HG03095 (cell line): Measurements from ENCODE around the gene LEMD2.

Source experiments
- ATAC-seq: cut with Tn5 transposase; IDR thresholded peaks from one replicate; pipeline ENCODE4 v1.9.1; 2021; ENCODE audit warnings: moderate library complexity; ENCODE audit not compliant: unreplicated experiment

The LEMD2 gene

GRCh38 chr6:33797626-33798342 lies 8.9 kb upstream of the LEMD2 start:
- ATAC-seq, result no peak

GRCh38 chr6:33794910-33795623 lies 6.1 kb upstream of the LEMD2 start:
- ATAC-seq, result no peak

- no peak for ATAC-seq
These were observed 4.1 kb upstream of the LEMD2 start for GRCh38 chr6:33792981-33793380.

GRCh38 chr6:33791620-33792019 lies 2.7 kb upstream of the LEMD2 start:
- no peak for ATAC-seq

GRCh38 chr6:33790910-33791309 lies 2.0 kb upstream of the LEMD2 start:
- ATAC-seq, result no peak

GRCh38 chr6:33790379-33790778 lies 1.4 kb upstream of the LEMD2 start:
- no peak for ATAC-seq

GRCh38 chr6:33789550-33789895 lies 593 bp upstream of the LEMD2 start:
- no peak for ATAC-seq

GRCh38 chr6:33787954-33788693 lies 806 bp downstream of the LEMD2 start:
- peak; percentile 44 for ATAC-seq

- no peak for ATAC-seq
These were observed 1.5 kb downstream of the LEMD2 start for GRCh38 chr6:33787346-33787953.

- no peak for ATAC-seq
These were observed 2.2 kb downstream of the LEMD2 start for GRCh38 chr6:33786736-33787135.

GRCh38 chr6:33785778-33786177 lies 3.2 kb downstream of the LEMD2 start:
- ATAC-seq, result no peak

- ATAC-seq, result no peak
These were observed 4.1 kb downstream of the LEMD2 start for GRCh38 chr6:33784787-33785186.

GRCh38 chr6:33783781-33784520 lies 5.0 kb downstream of the LEMD2 start:
- ATAC-seq, result no peak

GRCh38 chr6:33782561-33782960 lies 6.4 kb downstream of the LEMD2 start:
- ATAC-seq, result no peak

- no peak for ATAC-seq
These were observed 7.6 kb downstream of the LEMD2 start for GRCh38 chr6:33781131-33781975.

- ATAC-seq, result no peak
These were observed 9.0 kb downstream of the LEMD2 start for GRCh38 chr6:33779895-33780294.

GRCh38 chr6:33779290-33779689 lies 9.6 kb downstream of the LEMD2 start:
- no peak for ATAC-seq

GRCh38 chr6:33778444-33779121 lies 10.3 kb downstream of the LEMD2 start:
- no peak for ATAC-seq
